Measurements from ENCODE around the gene RRM1.

- TF ChIP-seq CTCF (IDR thresholded peaks at IDR 0.05) (no peak), ZFX (IDR thresholded peaks at IDR 0.05; ENCODE audit: borderline replicate concordance) (no peak)
Measured at GRCh38 chr11:4065086-4065485, 29.5 kb upstream of the RRM1 start.
